NCI-H1048 (cell line): ENCODE results near the gene LINGO3.
"Not testable (repeated sequence)": the region's sequence is repeated elsewhere in the genome, so short reads cannot be mapped to it uniquely, and the experiment has no call there.

Experiments used
- DNase-seq: peaks from one replicate; lab custom pipeline; 2025; lab: John Stamatoyannopoulos, UW

Gene LINGO3

GRCh38 chr19:2308114-2308556, at the start of gene LINGO3:
LINGO3 (minus strand) TSS chr19:2308154; CDS start chr19:2291776, 16,378 bp downstream.
- no peak for DNase-seq

- DNase-seq, result no peak
Observed at GRCh38 chr19:2356036-2356646, 48.2 kb upstream of the LINGO3 start.

- DNase-seq, result no peak
Observed at GRCh38 chr19:2355168-2356035, 47.4 kb upstream of the LINGO3 start.

GRCh38 chr19:2354670-2355069, 46.7 kb upstream of the LINGO3 start:
- no peak for DNase-seq

- DNase-seq, result no peak
Observed at GRCh38 chr19:2353887-2354592, 46.1 kb upstream of the LINGO3 start.

- no peak for DNase-seq
Observed at GRCh38 chr19:2353159-2353886, 45.4 kb upstream of the LINGO3 start.

GRCh38 chr19:2352121-2352520, 44.2 kb upstream of the LINGO3 start:
- no peak for DNase-seq

- DNase-seq, result no peak
Observed at GRCh38 chr19:2351591-2351990, 43.6 kb upstream of the LINGO3 start.

GRCh38 chr19:2350656-2351055, 42.7 kb upstream of the LINGO3 start:
- DNase-seq, result no peak

- not testable (repeated sequence) for DNase-seq
Observed at GRCh38 chr19:2349818-2350217, 41.9 kb upstream of the LINGO3 start.

GRCh38 chr19:2345794-2346663, 38.1 kb upstream of the LINGO3 start:
- no peak for DNase-seq

GRCh38 chr19:2345076-2345475, 37.1 kb upstream of the LINGO3 start:
- DNase-seq, result no peak

GRCh38 chr19:2344381-2344870, 36.5 kb upstream of the LINGO3 start:
- no peak for DNase-seq

GRCh38 chr19:2343289-2343982, 35.5 kb upstream of the LINGO3 start:
- DNase-seq, result no peak

GRCh38 chr19:2342656-2343288, 34.8 kb upstream of the LINGO3 start:
- no peak for DNase-seq

GRCh38 chr19:2341982-2342381, 34.0 kb upstream of the LINGO3 start:
- DNase-seq, result no peak

- no peak for DNase-seq
Observed at GRCh38 chr19:2341244-2341751, 33.3 kb upstream of the LINGO3 start.

GRCh38 chr19:2340496-2341243, 32.7 kb upstream of the LINGO3 start:
- DNase-seq, result no peak
